K562 (cell line): Measurements from ENCODE around the gene SRM. TPM values are rescaled to one million over a fixed set of nuclear protein-coding genes. Genes with fewer than 3 reads are reported as not detected.

Experiments used
- ADNP ChIP-seq: fragments of 200-800 bp; sonication (Bioruptor generic); IDR thresholded peaks from 2 replicates; pipeline ENCODE4 v1.6.1; 2016; ENCODE audit warnings: missing genetic modification characterization, missing compliant biosample characterization
- ATF1 ChIP-seq, 2 experiments: fragments of 450-650 bp in 1 of 2; IDR thresholded peaks; 2 replicates each; pipeline ENCODE4 v1.6.1; 2016; ENCODE audit warnings: missing compliant biosample characterization in 1 of 2, missing genetic modification characterization in 1 of 2
- EZH2 ChIP-seq: IDR thresholded peaks from 2 replicates; pipeline ENCODE4 v1.6.1; 2012; ENCODE audit warnings: low read depth, mild to moderate bottlenecking, inconsistent platforms, low read length, borderline replicate concordance
- GTF2E2 ChIP-seq: fragments of 200-800 bp; sonication (Bioruptor generic); IDR thresholded peaks from 2 replicates; pipeline ENCODE4 v1.6.1; 2016; ENCODE audit warnings: missing genetic modification characterization, missing compliant biosample characterization
- HNRNPH1 ChIP-seq: fragments of 200-400 bp; formaldehyde crosslinking; optimal IDR thresholded peaks from 2 replicates; pipeline ENCODE3; 2017; ENCODE audit warnings: low read depth, mild to moderate bottlenecking, low read length, moderate library complexity
- ID3 ChIP-seq, 2 experiments: fragments of 250-450 bp in 1 of 2; fragments of 450-650 bp in 1 of 2; sonication (Bioruptor Pico) in 1 of 2; IDR thresholded peaks; 2 replicates each; pipeline versions ENCODE4 v1.6.1 to v1.8.0; 2016 to 2021; ENCODE audit warnings: mild to moderate bottlenecking in 2 of 2, moderate library complexity in 2 of 2, missing compliant biosample characterization in 1 of 2, missing genetic modification characterization in 1 of 2
- KAT8 ChIP-seq: fragments of 450-650 bp; IDR thresholded peaks from 2 replicates; pipeline ENCODE4 v1.6.1; 2016; ENCODE audit warnings: low read depth, mild to moderate bottlenecking
- MAFK ChIP-seq: IDR thresholded peaks from 2 replicates; pipeline ENCODE4 v1.6.1; 2011; ENCODE audit warnings: low read length, improper control_type of control experiment
- MCM7 ChIP-seq, 2 experiments: fragments of 450-650 bp; IDR thresholded peaks; 2 replicates each; pipeline ENCODE4 v1.6.1; 2016 to 2018
- SOX6 ChIP-seq: fragments of 450-650 bp; IDR thresholded peaks from 2 replicates; pipeline ENCODE4 v1.6.1; 2014; ENCODE audit warnings: mild to moderate bottlenecking
- SRSF1 ChIP-seq: fragments of 200-400 bp; formaldehyde crosslinking; IDR thresholded peaks from 2 replicates; pipeline ENCODE4 v1.6.1; 2017; ENCODE audit warnings: mild to moderate bottlenecking, low read depth, low read length, moderate library complexity
- TCFL5 ChIP-seq: fragments of 250-450 bp; sonication (Bioruptor Pico); conservative IDR thresholded peaks from 2 replicates; pipeline ENCODE4 v1.6.1; 2021; ENCODE audit warnings: mild to moderate bottlenecking, moderate library complexity, matching md5 sums
- TFAM ChIP-seq: fragments of 250-450 bp; sonication (Bioruptor Pico); conservative IDR thresholded peaks from 2 replicates; pipeline ENCODE4 v1.5.0; 2021; ENCODE audit warnings: mild to moderate bottlenecking, moderate library complexity
- THAP7 ChIP-seq: fragments of 250-450 bp; sonication (Bioruptor Pico); IDR thresholded peaks from 2 replicates; pipeline ENCODE4 v1.5.0; 2021
- ZBTB5 ChIP-seq: fragments of 450-650 bp; IDR thresholded peaks from 2 replicates; pipeline ENCODE4 v1.6.1; 2017; ENCODE audit warnings: antibody characterized with exemption
- ZNF140 ChIP-seq: fragments of 250-450 bp; sonication (Bioruptor Pico); IDR thresholded peaks from 2 replicates; pipeline ENCODE4 v1.8.0; 2021; ENCODE audit warnings: moderate library complexity, mild to moderate bottlenecking, inconsistent platforms
- ZNF445 ChIP-seq: fragments of 250-450 bp; sonication (Bioruptor Pico); IDR thresholded peaks from 2 replicates; pipeline ENCODE4 v1.4.0; 2020; ENCODE audit warnings: low read depth, mild to moderate bottlenecking, moderate library complexity
- ZNF717 ChIP-seq: fragments of 250-450 bp; sonication (Bioruptor Pico); IDR thresholded peaks from 2 replicates; pipeline ENCODE4 v1.5.0; 2021
- ZNF766 ChIP-seq: fragments of 200-800 bp; sonication (Bioruptor generic); conservative IDR thresholded peaks from 2 replicates; pipeline ENCODE4 v1.6.1; 2016; ENCODE audit warnings: missing genetic modification characterization, missing compliant biosample characterization
- ZSCAN29 ChIP-seq: fragments of 450-650 bp; IDR thresholded peaks from 2 replicates; pipeline ENCODE4 v1.6.1; 2017
- polyA plus RNA-seq, 8 experiments: library from polyadenylated mRNA; depleted of rRNA in 4 of 8; stranded (reverse) in 5 of 8; unstranded in 3 of 8; fragments of >200 nt; fragmentation: Nextera tagmentation in 2 of 8; fragmentation: Illumina TruSeq in 1 of 8; extraction: Ambion mirVana in 2 of 8; extraction: Trizol in 1 of 8; gene quantifications; 2 replicates each; pipeline versions ENCODE4 v1.2.1 to v1.2.3, GENCODE V29; 2011 to 2014; ENCODE audit warnings: inconsistent platforms in 1 of 8, missing spikeins in 1 of 8
- total RNA-seq, 7 experiments: library from RNA; depleted of rRNA in 6 of 7; stranded (reverse); fragments of >200 nt in 6 of 7; fragmentation: Illumina TruSeq in 2 of 7; extraction: Trizol in 2 of 7; gene quantifications; 2 replicates each; pipeline versions ENCODE4 v1.2.1 to v1.2.3, GENCODE V29; 2011 to 2021; ENCODE audit warnings: low replicate concordance in 1 of 7
- TF ChIP-seq, protein P1 (sequence below), 2 experiments: fragments of 450-650 bp; IDR thresholded peaks; 2 replicates each; pipeline ENCODE4 v1.6.1; 2016
- TF ChIP-seq, protein P2 (sequence below): sonication (generic); formaldehyde crosslinking; IDR thresholded peaks from 2 replicates; pipeline ENCODE4 v1.8.1; 2023; ENCODE audit warnings: mild to moderate bottlenecking, missing genetic modification reagents
- TF ChIP-seq, protein P3 (sequence below): fragments of 250-450 bp; sonication (Bioruptor Pico); IDR thresholded peaks from 2 replicates; pipeline ENCODE4 v1.8.0; 2021; ENCODE audit warnings: borderline replicate concordance, mild to moderate bottlenecking, moderate library complexity; ENCODE audit not compliant: poor library complexity, severe bottlenecking

Gene SRM
- total and polyA plus RNA-seq, 9 of the 15 experiments (the other 6 are each of a cell fraction or from before 2014, with no cell fraction given) = 23.9 to 373 (median 82.5) TPM

GRCh38 chr1:11037740-11038182 lies 22.1 kb downstream of the SRM start (continued):
- TF ChIP-seq ZNF717 (CRISPR knock-in tag) = no peak
- TF ChIP-seq ZNF766 = no peak
- TF ChIP-seq TCFL5 (CRISPR knock-in tag) = no peak
- TF ChIP-seq, protein P1, sequence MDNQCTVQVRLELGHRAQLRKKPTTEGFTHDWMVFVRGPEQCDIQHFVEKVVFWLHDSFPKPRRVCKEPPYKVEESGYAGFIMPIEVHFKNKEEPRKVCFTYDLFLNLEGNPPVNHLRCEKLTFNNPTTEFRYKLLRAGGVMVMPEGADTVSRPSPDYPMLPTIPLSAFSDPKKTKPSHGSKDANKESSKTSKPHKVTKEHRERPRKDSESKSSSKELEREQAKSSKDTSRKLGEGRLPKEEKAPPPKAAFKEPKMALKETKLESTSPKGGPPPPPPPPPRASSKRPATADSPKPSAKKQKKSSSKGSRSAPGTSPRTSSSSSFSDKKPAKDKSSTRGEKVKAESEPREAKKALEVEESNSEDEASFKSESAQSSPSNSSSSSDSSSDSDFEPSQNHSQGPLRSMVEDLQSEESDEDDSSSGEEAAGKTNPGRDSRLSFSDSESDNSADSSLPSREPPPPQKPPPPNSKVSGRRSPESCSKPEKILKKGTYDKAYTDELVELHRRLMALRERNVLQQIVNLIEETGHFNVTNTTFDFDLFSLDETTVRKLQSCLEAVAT (IDR thresholded peaks at IDR 0.05) = no peak
- no peak for TF ChIP-seq THAP7 (CRISPR knock-in tag)
- no peak for TF ChIP-seq HNRNPH1
- no peak for TF ChIP-seq MAFK
- no peak for TF ChIP-seq SOX6
- TF ChIP-seq EZH2 = no peak
- TF ChIP-seq ID3 (CRISPR knock-in tag; IDR thresholded peaks at IDR 0.05) = no peak
- TF ChIP-seq ID3 (tag; IDR thresholded peaks at IDR 0.05) = no peak
- no peak for TF ChIP-seq GTF2E2
- no peak for TF ChIP-seq TFAM (CRISPR knock-in tag)
- TF ChIP-seq ADNP (tag) = no peak
- TF ChIP-seq ZBTB5 = no peak
- no peak for TF ChIP-seq KAT8
- TF ChIP-seq, protein P2, sequence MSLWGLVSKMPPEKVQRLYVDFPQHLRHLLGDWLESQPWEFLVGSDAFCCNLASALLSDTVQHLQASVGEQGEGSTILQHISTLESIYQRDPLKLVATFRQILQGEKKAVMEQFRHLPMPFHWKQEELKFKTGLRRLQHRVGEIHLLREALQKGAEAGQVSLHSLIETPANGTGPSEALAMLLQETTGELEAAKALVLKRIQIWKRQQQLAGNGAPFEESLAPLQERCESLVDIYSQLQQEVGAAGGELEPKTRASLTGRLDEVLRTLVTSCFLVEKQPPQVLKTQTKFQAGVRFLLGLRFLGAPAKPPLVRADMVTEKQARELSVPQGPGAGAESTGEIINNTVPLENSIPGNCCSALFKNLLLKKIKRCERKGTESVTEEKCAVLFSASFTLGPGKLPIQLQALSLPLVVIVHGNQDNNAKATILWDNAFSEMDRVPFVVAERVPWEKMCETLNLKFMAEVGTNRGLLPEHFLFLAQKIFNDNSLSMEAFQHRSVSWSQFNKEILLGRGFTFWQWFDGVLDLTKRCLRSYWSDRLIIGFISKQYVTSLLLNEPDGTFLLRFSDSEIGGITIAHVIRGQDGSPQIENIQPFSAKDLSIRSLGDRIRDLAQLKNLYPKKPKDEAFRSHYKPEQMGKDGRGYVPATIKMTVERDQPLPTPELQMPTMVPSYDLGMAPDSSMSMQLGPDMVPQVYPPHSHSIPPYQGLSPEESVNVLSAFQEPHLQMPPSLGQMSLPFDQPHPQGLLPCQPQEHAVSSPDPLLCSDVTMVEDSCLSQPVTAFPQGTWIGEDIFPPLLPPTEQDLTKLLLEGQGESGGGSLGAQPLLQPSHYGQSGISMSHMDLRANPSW = no peak
- no peak for TF ChIP-seq ZNF140 (CRISPR knock-in tag)
- no peak for TF ChIP-seq ZNF445
- TF ChIP-seq MCM7 (IDR thresholded peaks at IDR 0.05) = no peak
- no peak for TF ChIP-seq ATF1 (CRISPR knock-in tag; IDR thresholded peaks at IDR 0.05)
- TF ChIP-seq ATF1 (tag; IDR thresholded peaks at IDR 0.05) = no peak
- TF ChIP-seq, protein P3, sequence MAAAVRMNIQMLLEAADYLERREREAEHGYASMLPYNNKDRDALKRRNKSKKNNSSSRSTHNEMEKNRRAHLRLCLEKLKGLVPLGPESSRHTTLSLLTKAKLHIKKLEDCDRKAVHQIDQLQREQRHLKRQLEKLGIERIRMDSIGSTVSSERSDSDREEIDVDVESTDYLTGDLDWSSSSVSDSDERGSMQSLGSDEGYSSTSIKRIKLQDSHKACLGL = no peak
- TF ChIP-seq SRSF1 = no peak
- TF ChIP-seq ZSCAN29 = no peak
